Measurements from ENCODE around the gene TCF25. TPM values are rescaled to one million over a fixed set of nuclear protein-coding genes. Genes with fewer than 3 reads are reported as not detected.

The TCF25 gene
- polyA plus RNA-seq, 1 donor (not counting 4 experiments of a cell fraction or from before 2014, with no cell fraction given), result 103 TPM

DNA sequence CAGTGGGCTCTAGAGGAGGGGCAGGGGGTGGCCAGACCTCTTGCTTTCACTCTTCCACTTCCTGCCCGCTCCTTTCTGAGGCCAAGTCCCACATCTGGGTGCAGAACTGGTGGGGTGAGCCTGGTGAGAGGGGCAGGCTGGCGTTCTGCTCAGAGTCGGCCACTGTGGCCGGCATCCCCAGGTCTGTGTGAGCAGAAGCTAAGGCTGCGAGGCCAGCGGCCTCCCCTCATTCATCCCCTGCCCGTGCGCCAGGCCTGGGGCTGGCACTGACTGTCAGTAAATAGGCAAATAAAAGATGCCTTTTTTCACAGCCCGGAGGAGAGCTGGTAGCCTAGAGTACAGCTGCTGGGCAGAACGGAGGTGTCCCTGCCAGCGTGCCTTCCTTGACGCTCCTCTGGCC lies 76.4 kb downstream of the TCF25 start:
- no peak for FAIRE-seq
- H3K9me3 ChIP-seq (ENCODE audit: control insufficient read depth, low read depth, low read length), result no peaks in the 10 kb centered on the region
- peak overlapping the region; percentile 56 to 81 (median 59) for H3K4me3 ChIP-seq (ENCODE audit: control insufficient read depth in 2 of 3, extremely low read depth in 1 of 3, insufficient read depth in 2 of 3, low read depth in 1 of 3, low read length in 3 of 3)
- H4K20me1 ChIP-seq (ENCODE audit: control insufficient read depth, extremely low read depth, insufficient read depth, low read length), result no peaks in the 10 kb centered on the region
- dilution Hi-C loops (cut with MboI; ENCODE audit: extremely low pct_ligation_motif_present, low sequenced_read_pairs), result no loop called here
- peaks cover 6% of the 10 kb centered on the region in 2 experiments for H3K36me3 ChIP-seq (ENCODE audit: control insufficient read depth in 2 of 2, extremely low read depth in 1 of 2, insufficient read depth in 2 of 2, low read length in 2 of 2)
- H3K4me2 ChIP-seq (ENCODE audit: control insufficient read depth, extremely low read depth, insufficient read depth, low read depth, low read length), result peak overlapping the region; percentile 67
- H3K9ac ChIP-seq (ENCODE audit: control insufficient read depth, extremely low read depth, insufficient read depth, low read length), result no peak overlapping the region
- H3K79me2 ChIP-seq (ENCODE audit: control insufficient read depth, insufficient read depth, low read length), result peaks cover 20% of the 10 kb centered on the region
- no peak overlapping the region for H3K27ac ChIP-seq (ENCODE audit: control insufficient read depth, insufficient read depth, low read length)
- TF ChIP-seq EZH2 (IDR thresholded peaks at IDR 0.05; ENCODE audit: low read length), result no peak
- TF ChIP-seq, protein P1, sequence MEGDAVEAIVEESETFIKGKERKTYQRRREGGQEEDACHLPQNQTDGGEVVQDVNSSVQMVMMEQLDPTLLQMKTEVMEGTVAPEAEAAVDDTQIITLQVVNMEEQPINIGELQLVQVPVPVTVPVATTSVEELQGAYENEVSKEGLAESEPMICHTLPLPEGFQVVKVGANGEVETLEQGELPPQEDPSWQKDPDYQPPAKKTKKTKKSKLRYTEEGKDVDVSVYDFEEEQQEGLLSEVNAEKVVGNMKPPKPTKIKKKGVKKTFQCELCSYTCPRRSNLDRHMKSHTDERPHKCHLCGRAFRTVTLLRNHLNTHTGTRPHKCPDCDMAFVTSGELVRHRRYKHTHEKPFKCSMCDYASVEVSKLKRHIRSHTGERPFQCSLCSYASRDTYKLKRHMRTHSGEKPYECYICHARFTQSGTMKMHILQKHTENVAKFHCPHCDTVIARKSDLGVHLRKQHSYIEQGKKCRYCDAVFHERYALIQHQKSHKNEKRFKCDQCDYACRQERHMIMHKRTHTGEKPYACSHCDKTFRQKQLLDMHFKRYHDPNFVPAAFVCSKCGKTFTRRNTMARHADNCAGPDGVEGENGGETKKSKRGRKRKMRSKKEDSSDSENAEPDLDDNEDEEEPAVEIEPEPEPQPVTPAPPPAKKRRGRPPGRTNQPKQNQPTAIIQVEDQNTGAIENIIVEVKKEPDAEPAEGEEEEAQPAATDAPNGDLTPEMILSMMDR (optimal IDR thresholded peaks at IDR 0.05 in 1 of 3, IDR thresholded peaks at IDR 0.05 in 1 of 3, conservative IDR thresholded peaks at IDR 0.05 in 1 of 3; ENCODE audit: extremely low read depth in 1 of 3, insufficient read depth in 2 of 3, low read length in 3 of 3), result no peak
- H3K27me3 ChIP-seq (ENCODE audit: control insufficient read depth, extremely low read depth, insufficient read depth, low read length), result peaks cover 5% of the 10 kb centered on the region
- no peaks in the 10 kb centered on the region for H3K9me1 ChIP-seq (ENCODE audit: control insufficient read depth, extremely low read depth, insufficient read depth, low read length)
- peaks cover 5% of the 10 kb centered on the region for H3K4me1 ChIP-seq (ENCODE audit: control insufficient read depth, extremely low read depth, insufficient read depth, low read length)
- no peak for DNase-seq (ENCODE audit: low read depth, low spot score)
- no peak overlapping the region for H2AFZ ChIP-seq (ENCODE audit: control insufficient read depth, low read length)

DNA sequence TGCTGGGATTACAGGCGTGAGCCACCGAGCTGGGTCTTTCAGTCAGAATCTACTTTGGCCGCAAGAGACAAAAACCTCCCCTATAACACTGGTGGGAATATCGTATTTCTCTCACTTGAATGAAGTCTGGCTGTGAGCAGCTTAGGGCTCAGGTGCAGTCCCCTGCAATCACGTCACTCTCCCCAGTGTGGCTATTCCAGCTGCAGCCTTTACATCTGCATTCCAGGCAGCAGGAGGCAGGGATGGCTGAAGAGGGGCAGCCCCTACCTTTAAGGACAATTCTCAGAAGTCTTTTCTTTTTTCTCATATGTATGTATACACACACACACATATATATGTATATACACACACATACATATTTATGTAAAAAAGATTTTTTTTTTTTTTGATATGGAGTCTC lies 78.1 kb downstream of the TCF25 start:
- Histone ChIP-seq H3K9ac (ENCODE audit: control insufficient read depth, extremely low read depth, insufficient read depth, low read length) (no peak overlapping the region), H2AFZ (ENCODE audit: control insufficient read depth, low read length) (no peak overlapping the region), H3K27ac (ENCODE audit: control insufficient read depth, insufficient read depth, low read length) (no peak overlapping the region), H3K4me1 (ENCODE audit: control insufficient read depth, extremely low read depth, insufficient read depth, low read length) (peaks cover 5% of the 10 kb centered on the region), H3K9me1 (ENCODE audit: control insufficient read depth, extremely low read depth, insufficient read depth, low read length) (no peaks in the 10 kb centered on the region), H3K79me2 (ENCODE audit: control insufficient read depth, insufficient read depth, low read length) (peaks cover 20% of the 10 kb centered on the region), H3K4me3 (ENCODE audit: control insufficient read depth in 2 of 3, extremely low read depth in 1 of 3, insufficient read depth in 2 of 3, low read depth in 1 of 3, low read length in 3 of 3) (no peak overlapping the region), H3K27me3 (ENCODE audit: control insufficient read depth, extremely low read depth, insufficient read depth, low read length) (peaks cover 5% of the 10 kb centered on the region), H3K9me3 (ENCODE audit: control insufficient read depth, low read depth, low read length) (no peaks in the 10 kb centered on the region), H4K20me1 (ENCODE audit: control insufficient read depth, extremely low read depth, insufficient read depth, low read length) (no peaks in the 10 kb centered on the region), H3K4me2 (ENCODE audit: control insufficient read depth, extremely low read depth, insufficient read depth, low read depth, low read length) (no peak overlapping the region), H3K36me3 (ENCODE audit: control insufficient read depth in 2 of 2, extremely low read depth in 1 of 2, insufficient read depth in 2 of 2, low read length in 2 of 2) (peaks cover 10 to 15% of the 10 kb centered on the region in 2 experiments)
- FAIRE-seq (no peak), DNase-seq (ENCODE audit: low read depth, low spot score) (no peak)
- dilution Hi-C loops (cut with MboI; ENCODE audit: extremely low pct_ligation_motif_present, low sequenced_read_pairs), result no loop called here
- TF ChIP-seq, protein P1 (optimal IDR thresholded peaks at IDR 0.05 in 1 of 3, IDR thresholded peaks at IDR 0.05 in 1 of 3, conservative IDR thresholded peaks at IDR 0.05 in 1 of 3; ENCODE audit: extremely low read depth in 1 of 3, insufficient read depth in 2 of 3, low read length in 3 of 3), result no peak
- TF ChIP-seq EZH2 (IDR thresholded peaks at IDR 0.05; ENCODE audit: low read length), result no peak
